HCT116 (cell line): ENCODE measurements around the gene PLA2R1. TPM values are rescaled to one million over a fixed set of nuclear protein-coding genes. Genes with fewer than 3 reads are reported as not detected.
A peak's percentile ranks its signal among the peaks of the same experiment; 100 is the strongest.

Experiments used
- ATAC-seq: fragments of 200-7000 bp; cut with Tn5 transposase; 2 replicates; pipeline ENCODE4 v1.9.1; 2020; ENCODE audit warnings: mild to moderate bottlenecking, moderate library complexity
- BruUV-seq: library from RNA; stranded (reverse); fragments of 400-500 nt; replicated peaks from 2 replicates; lab custom pipeline; 2021; lab: Mats Ljungman, UMichigan
- CTCF ChIA-PET: fragments of 300-600 bp; sonication (Branson Sonifier 250); formaldehyde crosslinking; loops from one replicate; lab custom pipeline; 2021; ENCODE audit warnings: antibody characterized with exemption; lab: Charles Lee
- POLR2A ChIA-PET: fragments of 300-600, 350-600 bp; sonication (Branson Sonifier 250); formaldehyde crosslinking; loops from one replicate; lab custom pipeline; 2021; ENCODE audit warnings: antibody characterized with exemption; lab: Charles Lee
- RAD21 ChIA-PET, 2 experiments: fragments of 300-600 bp; sonication (Branson Sonifier 250); formaldehyde crosslinking; loops; one replicate each; lab custom pipeline; 2023; ENCODE audit warnings: low total read pairs in 2 of 2; ENCODE audit not compliant: uncharacterized antibody in 2 of 2, unreplicated experiment in 2 of 2, low non-redundant PET in 1 of 2; lab: Charles Lee
- DNase-seq: peaks from one replicate; pipeline ENCODE4 v3.0.0-alpha.2; 2010; ENCODE audit warnings: low read depth, low spot score
- H2AFZ ChIP-seq: fragments of 200-600 bp; shearing (Covaris generic), sonication (generic); 2 replicates; pipeline ENCODE4 v1.6.1; 2017; ENCODE audit warnings: low read depth, mixed run types, mixed read lengths, antibody characterized with exemption, low read length; ENCODE audit not compliant: poor library complexity, severe bottlenecking
- H3K27ac ChIP-seq: 2 replicates; pipeline ENCODE4 v1.5.1; 2012; ENCODE audit warnings: low read depth, low read length
- H3K27me3 ChIP-seq: fragments of 200-600 bp; sonication (generic); 2 replicates; pipeline ENCODE4 v1.6.1; 2016; ENCODE audit warnings: mixed run types, low read length, mixed read lengths; ENCODE audit not compliant: insufficient read depth
- H3K36me3 ChIP-seq, 2 experiments: fragments of 200-500 bp in 1 of 2; fragments of 200-600 bp in 1 of 2; sonication (Bioruptor generic) in 1 of 2; sonication (generic) in 1 of 2; 2 replicates each; pipeline versions ENCODE4 v1.5.1 to v1.6.1; 2014 to 2016; ENCODE audit warnings: low read length in 2 of 2, inconsistent platforms in 1 of 2, mixed read lengths in 1 of 2, mixed run types in 1 of 2; ENCODE audit not compliant: insufficient read depth in 2 of 2, control insufficient read depth in 1 of 2
- H3K4me1 ChIP-seq, 2 experiments: fragments of 200-600 bp in 1 of 2; sonication (generic) in 1 of 2; 2 replicates each; pipeline versions ENCODE4 v1.5.1 to v1.6.1; 2012 to 2017; ENCODE audit warnings: low read length in 2 of 2, inconsistent platforms in 1 of 2, mild to moderate bottlenecking in 1 of 2, mixed read lengths in 1 of 2, mixed run types in 1 of 2, moderate library complexity in 1 of 2; ENCODE audit not compliant: insufficient read depth in 2 of 2, control insufficient read depth in 1 of 2
- H3K4me2 ChIP-seq: fragments of 200-600 bp; sonication (generic); 2 replicates; pipeline ENCODE4 v1.6.1; 2017; ENCODE audit warnings: mixed run types, low read length, mixed read lengths
- H3K4me3 ChIP-seq, 2 experiments: fragments of 200-600 bp in 1 of 2; sonication (generic) in 1 of 2; replicated peaks in 1 of 2; 2 replicates each; pipeline ENCODE4 v1.5.1; 2011 to 2016; ENCODE audit warnings: low read length in 2 of 2, control low read depth in 1 of 2, low read depth in 1 of 2, mild to moderate bottlenecking in 1 of 2, mixed read lengths in 1 of 2, mixed run types in 1 of 2
- H3K79me2 ChIP-seq: fragments of 200-600 bp; sonication (generic); 2 replicates; pipeline ENCODE4 v1.6.1; 2017; ENCODE audit warnings: mild to moderate bottlenecking, mixed run types, low read length, moderate library complexity, mixed read lengths; ENCODE audit not compliant: insufficient read depth
- H3K9ac ChIP-seq: fragments of 200-600 bp; sonication (generic); 2 replicates; pipeline ENCODE4 v1.6.1; 2016; ENCODE audit warnings: low read length, mixed read lengths
- H3K9me2 ChIP-seq: fragments of 200-600 bp; sonication (generic), shearing (Covaris generic); 2 replicates; pipeline ENCODE4 v1.6.1; 2017; ENCODE audit warnings: mixed run types, mild to moderate bottlenecking, moderate library complexity; ENCODE audit not compliant: insufficient read depth
- H3K9me3 ChIP-seq, 2 experiments: fragments of 200-500 bp in 1 of 2; fragments of 200-600 bp in 1 of 2; sonication (Bioruptor generic) in 1 of 2; sonication (generic) in 1 of 2; 2 replicates each; pipeline ENCODE4 v1.6.1; 2014 to 2017; ENCODE audit warnings: low read length in 2 of 2, mixed read lengths in 2 of 2, inconsistent platforms in 1 of 2, low read depth in 1 of 2, mild to moderate bottlenecking in 1 of 2, mixed run types in 1 of 2, moderate library complexity in 1 of 2; ENCODE audit not compliant: control insufficient read depth in 1 of 2, insufficient read depth in 1 of 2
- H4K20me1 ChIP-seq: fragments of 200-600 bp; sonication (generic), shearing (Covaris generic); 2 replicates; pipeline ENCODE4 v1.6.1; 2017; ENCODE audit warnings: mixed run types, mild to moderate bottlenecking, moderate library complexity; ENCODE audit not compliant: insufficient read depth
- ATF3 ChIP-seq: IDR thresholded peaks from 2 replicates; pipeline ENCODE4 v1.6.1; 2012
- CEBPB ChIP-seq: IDR thresholded peaks from 2 replicates; pipeline ENCODE4 v1.6.1; 2012; ENCODE audit warnings: low read depth
- EGR1 ChIP-seq: IDR thresholded peaks from 2 replicates; pipeline ENCODE4 v1.6.1; 2012; ENCODE audit warnings: low read depth
- ELF1 ChIP-seq: IDR thresholded peaks from 2 replicates; pipeline ENCODE4 v1.6.1; 2012; ENCODE audit warnings: low read depth, borderline replicate concordance
- RAD21 ChIP-seq: IDR thresholded peaks from 2 replicates; pipeline ENCODE4 v1.6.1; 2012; ENCODE audit warnings: low read depth, mild to moderate bottlenecking
- SP1 ChIP-seq: IDR thresholded peaks from 2 replicates; pipeline ENCODE4 v1.6.1; 2012; ENCODE audit warnings: low read depth
- YY1 ChIP-seq: IDR thresholded peaks from 2 replicates; pipeline ENCODE4 v1.6.1; 2011; ENCODE audit warnings: low read length, low read depth, moderate library complexity, mild to moderate bottlenecking; ENCODE audit not compliant: insufficient replicate concordance; ENCODE audit errors: extremely low read depth
- ZFX ChIP-seq: fragments of 450-650 bp; IDR thresholded peaks from 2 replicates; pipeline ENCODE4 v1.6.1; 2017
- ZNF274 ChIP-seq: fragments of 200-500 bp; sonication (Bioruptor generic); IDR thresholded peaks from 2 replicates; pipeline ENCODE4 v1.6.1; 2014; ENCODE audit warnings: mild to moderate bottlenecking, low read depth, low read length, inconsistent platforms
- intact Hi-C: fragments of 100-400 bp; cut with micrococcal nuclease; formaldehyde crosslinking; loops from 2 replicates; pipeline ENCODE4 v1.10.0; 2022
- total RNA-seq: library from RNA; stranded (reverse); gene quantifications from one replicate; pipeline ENCODE4 v1.2.1, GENCODE V29; 2021; ENCODE audit not compliant: unreplicated experiment
- TF ChIP-seq, protein P1 (sequence below), 3 experiments: fragments of 200-600 bp in 1 of 3; sonication (generic) in 1 of 3; IDR thresholded peaks in 2 of 3; conservative IDR thresholded peaks in 1 of 3; 2 replicates each; pipeline ENCODE4 v1.5.1; 2012 to 2017; ENCODE audit warnings: low read depth in 2 of 3, low read length in 2 of 3, antibody characterized with exemption in 1 of 3, borderline replicate concordance in 1 of 3, control low read depth in 1 of 3, mild to moderate bottlenecking in 1 of 3, mixed read lengths in 1 of 3, mixed run types in 1 of 3, moderate library complexity in 1 of 3; ENCODE audit not compliant: insufficient read depth in 1 of 3

PLA2R1 gene
- total RNA-seq, 1 experiment from 2014 or later, result 0.34 TPM

DNA sequence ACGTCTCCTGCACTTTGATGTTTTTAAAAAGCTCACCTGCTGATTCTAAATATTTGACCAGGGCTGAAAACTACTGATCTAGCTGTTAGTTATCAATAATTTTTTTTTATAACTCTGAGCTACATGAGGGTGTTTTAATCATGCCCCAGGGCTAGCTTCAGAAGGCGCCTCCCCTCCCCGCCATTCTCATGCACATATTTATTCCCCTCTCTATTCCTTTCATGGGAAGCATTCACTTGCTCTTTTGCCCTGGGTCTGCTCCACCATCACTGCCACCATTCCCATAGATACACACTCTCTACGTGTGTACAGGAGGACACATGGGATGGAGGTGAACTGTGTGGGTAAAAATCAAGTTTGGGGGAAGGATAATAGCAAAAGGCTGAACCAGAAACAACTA, 101.0 kb downstream of the PLA2R1 start:
- POLR2A ChIA-PET, result no interaction called here
- intact Hi-C loops, result loop anchor here (10.0 kb wide), 3 partner anchors 407 to 1057 kb away; no protein-coding TSS in a partner anchor
- peak overlapping the region; percentile 58; the same call in 1 of the 2 replicates for H3K4me2 ChIP-seq
- CTCF ChIA-PET, result no interaction called here
- no peak overlapping the region for H3K4me3 ChIP-seq
- no peaks in the 10 kb centered on the region for H4K20me1 ChIP-seq
- no peaks in the 10 kb centered on the region for H3K27me3 ChIP-seq
- H3K36me3 ChIP-seq, result no peaks in the 10 kb centered on the region
- TF ChIP-seq ATF3 (no peak), SP1 (no peak), ZNF274 (no peak), CEBPB (no peak), YY1 (no peak), ELF1 (no peak), ZFX (no peak), RAD21 (no peak), EGR1 (no peak)
- TF ChIP-seq, protein P1, sequence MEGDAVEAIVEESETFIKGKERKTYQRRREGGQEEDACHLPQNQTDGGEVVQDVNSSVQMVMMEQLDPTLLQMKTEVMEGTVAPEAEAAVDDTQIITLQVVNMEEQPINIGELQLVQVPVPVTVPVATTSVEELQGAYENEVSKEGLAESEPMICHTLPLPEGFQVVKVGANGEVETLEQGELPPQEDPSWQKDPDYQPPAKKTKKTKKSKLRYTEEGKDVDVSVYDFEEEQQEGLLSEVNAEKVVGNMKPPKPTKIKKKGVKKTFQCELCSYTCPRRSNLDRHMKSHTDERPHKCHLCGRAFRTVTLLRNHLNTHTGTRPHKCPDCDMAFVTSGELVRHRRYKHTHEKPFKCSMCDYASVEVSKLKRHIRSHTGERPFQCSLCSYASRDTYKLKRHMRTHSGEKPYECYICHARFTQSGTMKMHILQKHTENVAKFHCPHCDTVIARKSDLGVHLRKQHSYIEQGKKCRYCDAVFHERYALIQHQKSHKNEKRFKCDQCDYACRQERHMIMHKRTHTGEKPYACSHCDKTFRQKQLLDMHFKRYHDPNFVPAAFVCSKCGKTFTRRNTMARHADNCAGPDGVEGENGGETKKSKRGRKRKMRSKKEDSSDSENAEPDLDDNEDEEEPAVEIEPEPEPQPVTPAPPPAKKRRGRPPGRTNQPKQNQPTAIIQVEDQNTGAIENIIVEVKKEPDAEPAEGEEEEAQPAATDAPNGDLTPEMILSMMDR (IDR thresholded peaks at IDR 0.05 in 2 of 3, conservative IDR thresholded peaks at IDR 0.05 in 1 of 3; ENCODE audit: borderline replicate concordance in 1 of 3, insufficient read depth in 1 of 3, low read depth in 2 of 3, low read length in 2 of 3), result no peak
- no peaks in the 10 kb centered on the region for H3K79me2 ChIP-seq
- H3K9me2 ChIP-seq, result no peaks in the 10 kb centered on the region
- H3K9ac ChIP-seq, result no peak overlapping the region
- ATAC-seq, result no peak
- H3K4me1 ChIP-seq, result peaks cover 9 to 21% of the 10 kb centered on the region in 2 experiments
- H3K9me3 ChIP-seq, result no peaks in the 10 kb centered on the region
- no TSS peak for BruUV-seq
- RAD21 ChIA-PET, result no interaction called here
- no peak overlapping the region for H3K27ac ChIP-seq
- no peak for DNase-seq
- peak overlapping the region; percentile 76 for H2AFZ ChIP-seq
